Measurements from ENCODE around the gene GNA12.
"Not testable (repeated sequence)": the region's sequence is repeated elsewhere in the genome, so short reads cannot be mapped to it uniquely, and the experiment has no call there.

The GNA12 gene

GRCh38 chr7:2725178-2726105, 118.7 kb downstream of the GNA12 start:
- no peak for DNase-seq

- no peak for DNase-seq
Observed at GRCh38 chr7:2724453-2725177, 119.5 kb downstream of the GNA12 start.

GRCh38 chr7:2724036-2724435, 120.1 kb downstream of the GNA12 start:
- not testable (repeated sequence) for DNase-seq

- DNase-seq: no peak
Observed at GRCh38 chr7:2723138-2723850, 120.8 kb downstream of the GNA12 start.

DNA sequence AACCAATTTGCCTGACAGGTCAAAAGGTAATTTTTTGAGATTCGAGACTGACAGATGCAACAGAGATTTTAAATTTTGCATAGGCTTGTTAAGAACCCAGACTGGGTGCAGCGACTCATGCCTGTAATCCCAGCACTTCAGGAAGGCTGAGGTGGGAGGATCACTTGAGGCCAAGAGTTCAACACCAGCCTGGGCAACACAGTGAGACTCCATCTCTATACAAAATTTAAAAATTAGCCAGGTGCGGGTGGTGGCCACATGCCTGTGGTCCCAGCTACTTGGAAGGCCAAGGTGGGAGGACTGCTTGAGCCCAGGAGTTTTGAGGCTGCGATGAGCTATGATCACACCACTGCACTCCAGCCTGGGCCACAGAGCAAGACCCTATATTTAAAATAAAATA, 121.5 kb downstream of the GNA12 start:
- DNase-seq: no peak

DNA sequence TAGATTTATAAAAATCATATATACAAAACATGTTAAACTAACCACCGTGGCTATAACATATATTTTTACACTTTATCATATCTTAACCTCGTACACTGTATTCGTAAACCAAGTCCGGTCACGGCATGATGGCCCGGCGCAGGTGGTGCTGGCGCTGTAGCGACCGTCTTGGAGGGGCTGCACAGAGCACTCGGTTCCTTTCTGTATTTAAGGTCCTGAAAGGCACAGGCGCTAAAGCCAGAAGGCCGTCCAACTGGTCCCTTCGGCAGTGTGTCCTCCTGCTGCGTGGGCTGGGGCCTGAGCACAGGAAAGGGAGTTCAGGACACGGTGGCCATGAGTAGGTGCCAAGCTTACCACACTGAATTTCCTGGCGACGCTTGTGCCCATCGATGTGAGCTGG, 122.3 kb downstream of the GNA12 start:
- no peak for DNase-seq

- no peak for DNase-seq
Observed at GRCh38 chr7:2720024-2720423, 124.1 kb downstream of the GNA12 start.

GRCh38 chr7:2719007-2719406, 125.1 kb downstream of the GNA12 start:
- DNase-seq: peak; percentile 14

DNA sequence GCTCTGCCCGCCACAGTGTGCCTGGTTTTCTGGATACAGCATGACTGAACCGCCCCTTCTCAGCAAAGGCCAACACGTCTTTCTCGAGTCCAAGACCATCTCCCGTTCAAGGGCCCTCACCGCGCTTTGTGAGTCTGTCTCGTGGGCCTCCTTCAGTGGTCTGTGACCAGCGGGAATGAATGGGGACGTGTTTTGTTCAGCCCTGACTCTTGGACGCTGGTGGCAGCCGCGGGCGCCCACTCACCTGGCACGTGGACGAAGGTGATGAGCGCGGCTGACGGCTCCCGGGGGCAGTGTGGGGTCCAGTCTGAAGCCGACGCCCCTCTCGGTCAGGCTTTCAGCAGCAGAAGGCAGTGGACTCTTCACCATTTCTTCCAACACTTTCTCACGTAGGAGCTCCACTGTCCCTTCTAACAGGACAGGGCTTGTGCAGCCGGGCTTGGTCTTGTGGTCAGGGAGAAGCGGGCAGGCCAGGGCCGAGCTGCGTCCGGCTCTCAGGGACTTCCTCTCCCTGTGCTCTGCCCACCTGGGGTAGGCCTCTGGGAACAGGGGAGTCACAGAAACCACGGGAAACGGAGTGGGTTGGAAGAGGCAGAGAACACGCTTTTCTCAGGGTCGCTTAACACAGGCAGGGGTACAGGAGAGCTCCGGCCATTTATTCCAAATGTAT, 125.7 kb downstream of the GNA12 start:
- DNase-seq: no peak

DNA sequence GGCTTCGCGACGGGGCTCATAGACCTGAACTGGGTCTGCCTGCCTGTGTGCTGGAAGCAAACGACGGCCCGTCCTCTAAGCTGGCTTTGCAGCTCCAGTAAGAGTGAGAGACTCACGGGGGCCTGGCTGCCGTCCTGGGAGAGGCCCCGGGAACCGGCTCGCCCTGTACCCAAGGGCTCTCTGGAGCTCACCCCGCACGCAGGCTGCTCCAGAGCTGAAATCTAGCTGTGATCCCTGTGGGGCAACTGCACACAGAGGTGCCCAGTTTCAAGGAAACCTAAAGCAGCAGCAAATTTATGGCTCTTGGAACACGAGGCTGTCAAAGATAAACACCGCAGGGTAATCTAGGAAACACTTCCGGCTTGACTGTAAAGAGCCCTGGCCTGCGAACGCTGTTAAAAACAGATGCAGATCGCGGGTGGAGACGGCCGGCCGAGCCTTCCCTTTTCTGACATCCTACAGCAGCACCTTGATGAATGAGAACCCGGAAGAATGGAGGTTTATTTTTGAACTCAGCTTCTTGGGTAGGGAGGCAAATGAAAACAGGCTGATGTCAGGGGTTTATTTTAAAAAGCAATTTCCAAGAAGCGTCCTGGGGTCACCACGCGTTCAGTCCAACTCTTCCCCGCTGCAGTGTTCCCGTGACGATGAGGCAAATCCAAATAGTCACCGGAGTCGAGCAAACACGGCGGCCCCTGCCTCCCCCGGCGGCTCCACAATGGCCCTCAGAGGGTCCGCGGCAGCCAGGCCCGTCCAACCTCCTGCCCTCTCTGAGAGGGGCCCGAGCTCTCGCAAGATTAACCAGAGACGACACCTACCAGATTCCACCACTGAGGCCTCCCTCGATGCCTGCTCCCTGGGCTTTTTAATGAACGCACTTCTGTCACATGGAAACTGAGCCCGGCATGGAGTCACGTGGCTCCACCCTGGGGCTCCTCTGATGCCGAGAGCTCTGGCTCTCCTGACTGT, 126.5 kb downstream of the GNA12 start:
- DNase-seq: no peak

- DNase-seq: no peak
Observed at GRCh38 chr7:2716906-2717292, 127.2 kb downstream of the GNA12 start.

DNA sequence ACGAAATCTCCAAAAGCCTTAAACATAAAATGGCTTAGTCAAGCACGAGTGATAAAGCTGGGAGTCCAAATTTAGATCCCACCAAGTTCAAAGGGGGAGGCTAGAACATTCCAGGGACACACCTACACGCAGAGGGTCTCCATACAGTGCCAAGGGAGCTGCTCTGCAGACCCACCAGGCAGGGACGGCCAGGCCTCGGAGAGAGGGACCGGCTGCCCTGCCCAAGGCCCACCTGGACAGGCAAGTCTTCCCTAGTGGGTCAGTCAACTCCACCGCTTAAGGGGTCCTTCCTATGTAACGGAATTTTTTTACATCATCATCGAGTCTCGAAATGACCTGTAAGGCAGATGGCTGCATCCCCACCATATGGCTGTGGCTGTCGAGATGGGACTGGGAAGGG, 127.6 kb downstream of the GNA12 start:
- DNase-seq: no peak

DNA sequence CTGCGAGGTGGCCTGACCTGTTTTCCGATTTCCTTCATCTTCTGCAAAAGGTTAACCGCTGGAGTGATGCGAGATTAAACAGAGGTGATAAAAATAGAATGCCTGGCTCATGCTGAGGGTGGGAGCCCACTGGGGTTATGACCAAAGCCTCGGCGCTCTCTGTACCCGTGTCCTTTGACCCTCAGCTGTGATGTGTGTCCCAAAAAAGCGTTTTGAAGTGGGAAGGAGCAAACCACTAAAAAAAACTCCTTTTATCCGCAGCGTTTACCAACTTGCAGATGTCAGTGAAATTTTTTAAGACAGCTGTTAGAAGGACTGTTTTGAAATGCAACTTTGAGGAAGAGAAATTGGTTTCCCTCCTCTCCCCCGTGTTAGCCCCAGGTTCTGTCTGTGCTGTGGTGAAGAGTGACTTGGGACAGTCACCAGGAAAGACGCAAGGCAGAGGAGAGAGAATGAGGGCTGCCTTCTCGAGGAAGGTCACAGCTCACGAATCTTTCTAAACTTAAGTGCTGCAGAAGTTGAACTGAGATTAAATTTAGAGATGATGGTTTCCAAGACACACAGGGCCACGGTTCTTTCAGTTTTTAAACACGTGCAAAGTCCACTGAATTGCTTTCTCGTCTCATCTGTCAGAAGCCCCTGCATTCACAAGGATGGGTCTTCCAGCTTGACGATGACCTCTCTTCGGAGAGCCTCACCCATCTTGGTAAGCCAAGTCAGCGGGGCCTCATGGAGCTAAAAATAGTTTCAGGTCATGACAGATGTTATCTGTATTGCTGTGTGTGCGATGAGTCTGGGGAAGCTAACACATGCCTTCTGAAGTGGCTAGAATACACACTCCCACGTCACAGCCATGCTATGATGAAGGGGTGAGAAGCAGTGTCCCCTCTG, 128.5 kb downstream of the GNA12 start:
- no peak for DNase-seq

DNA sequence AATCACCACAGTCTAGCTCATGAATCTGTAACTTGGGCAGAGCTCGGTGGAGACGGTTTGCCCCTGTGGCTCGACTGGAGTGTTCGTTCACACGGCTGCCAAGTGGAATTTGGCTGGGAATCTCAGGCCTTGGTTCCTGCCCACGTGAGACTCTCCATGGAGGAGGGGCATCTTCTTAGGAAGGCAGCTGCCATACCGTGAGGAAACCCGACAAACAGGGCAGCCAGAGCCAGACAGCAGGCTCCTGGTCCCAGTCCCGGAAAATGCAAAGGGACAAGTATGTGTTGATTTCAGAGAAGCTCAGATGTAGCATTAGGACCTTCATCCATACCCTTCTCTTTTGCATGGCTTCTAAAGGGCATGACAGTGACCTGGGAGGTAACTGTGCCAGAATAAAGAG, 129.5 kb downstream of the GNA12 start:
- DNase-seq: no peak

- DNase-seq: no peak
Observed at GRCh38 chr7:2713978-2714377, 130.1 kb downstream of the GNA12 start.

DNA sequence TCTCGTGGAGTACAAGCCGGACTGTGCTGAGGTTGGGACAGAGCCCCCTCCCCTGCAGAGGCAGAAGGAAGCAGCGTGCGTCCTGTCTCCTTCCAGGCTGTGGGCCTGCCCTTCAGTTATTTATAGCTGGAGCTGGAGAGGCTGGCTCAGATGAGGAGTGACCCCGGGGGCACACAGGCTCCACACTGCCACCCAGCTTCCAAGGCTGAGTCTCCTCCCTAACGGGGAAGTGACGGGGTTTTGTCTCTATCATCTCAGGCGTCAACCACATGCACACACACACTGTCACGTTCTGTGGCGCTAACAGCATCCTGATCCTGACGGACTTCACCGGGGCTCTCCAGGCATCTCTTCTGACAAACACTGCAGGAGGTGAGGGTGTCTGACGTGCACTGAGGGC, 130.7 kb downstream of the GNA12 start:
- DNase-seq: no peak

DNA sequence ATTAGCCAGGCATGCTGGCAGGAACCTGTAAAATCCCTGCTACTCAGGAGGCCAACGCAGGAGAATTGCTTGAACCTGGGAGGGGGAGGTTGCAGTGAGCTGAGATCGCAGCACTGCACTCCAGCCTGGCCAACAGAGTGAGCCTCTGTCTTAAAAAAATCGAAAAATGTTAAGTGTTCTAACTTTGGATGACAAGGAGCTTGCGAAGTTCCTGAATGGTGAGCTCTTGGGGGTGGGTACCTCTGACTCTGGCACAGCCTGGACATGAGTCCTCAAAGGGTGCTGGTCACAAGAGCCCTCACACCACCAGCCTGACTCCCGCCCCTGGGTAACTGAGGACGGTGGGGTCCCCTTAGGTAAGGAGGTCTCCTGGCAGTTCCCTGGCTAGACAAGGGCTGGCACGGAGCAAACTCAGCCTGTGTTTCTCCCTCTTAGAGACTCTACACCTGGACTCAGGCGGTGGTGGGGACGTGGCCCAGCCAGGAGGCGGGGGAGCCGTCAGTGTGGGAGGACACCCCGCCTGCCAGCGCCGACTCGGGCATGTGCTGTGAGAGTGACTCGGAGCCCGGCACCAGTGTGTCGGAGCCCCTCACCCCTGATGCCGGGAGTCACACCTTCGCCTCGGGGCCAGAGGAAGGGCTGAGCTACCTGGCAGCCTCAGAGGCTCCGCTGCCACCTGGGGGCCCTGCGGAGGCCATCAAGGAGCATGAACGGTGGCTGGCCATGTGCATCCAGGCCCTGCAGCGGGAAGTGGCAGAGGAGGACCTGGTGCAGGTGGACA, 132.0 kb downstream of the GNA12 start:
- DNase-seq: no peak

GRCh38 chr7:2710901-2711551, 133.1 kb downstream of the GNA12 start:
- peak; percentile 32 for DNase-seq

DNA sequence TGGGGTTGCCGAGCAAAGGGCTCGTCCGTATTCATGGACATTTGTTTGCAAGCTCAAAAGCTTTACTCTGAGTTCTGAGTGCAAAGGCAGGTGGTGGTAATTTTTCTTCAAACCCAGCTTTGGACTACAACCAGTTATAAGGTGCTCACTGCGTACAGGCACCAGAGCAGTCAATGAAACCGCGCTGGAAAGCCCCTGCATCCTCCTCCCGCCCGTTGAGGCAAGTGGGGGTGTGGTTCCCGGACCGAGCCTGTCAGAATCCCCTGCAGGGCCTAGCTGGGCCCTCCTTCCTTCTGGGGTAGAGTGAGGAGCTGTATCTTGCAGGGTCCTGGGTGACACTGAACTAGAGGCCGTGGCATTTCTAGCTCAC, 133.8 kb downstream of the GNA12 start:
- no peak for DNase-seq

All from NK-92 treated with Interleukin-12 subunit alpha and Interleukin-12 subunit beta, amount 100 ng/mL, for 24 hours (cell line).